GM18498 (cell line): ENCODE measurements around the gene INPPL1.
"Not testable (repeated sequence)": the region's sequence is repeated elsewhere in the genome, so short reads cannot be mapped to it uniquely, and the experiment has no call there.

Experiments
- ATAC-seq: cut with Tn5 transposase; IDR thresholded peaks from one replicate; pipeline ENCODE4 v1.9.1; 2021; ENCODE audit warnings: mild to moderate bottlenecking, moderate library complexity; ENCODE audit not compliant: unreplicated experiment

INPPL1 gene

GRCh38 chr11:72224564-72225410 is at the start of gene INPPL1:
INPPL1 (plus strand) TSS chr11:72224767; CDS start chr11:72224985, 218 bp downstream.
- ATAC-seq: no peak

- ATAC-seq: no peak
These were observed 46.9 kb upstream of the INPPL1 start for GRCh38 chr11:72177656-72178055.

GRCh38 chr11:72179049-72179803 is 45.3 kb upstream of the INPPL1 start:
- no peak for ATAC-seq

- ATAC-seq: no peak
These were observed 44.7 kb upstream of the INPPL1 start for GRCh38 chr11:72179804-72180396.

- not testable (repeated sequence) for ATAC-seq
These were observed 43.5 kb upstream of the INPPL1 start for GRCh38 chr11:72180892-72181552.

- not testable (repeated sequence) for ATAC-seq
These were observed 43.0 kb upstream of the INPPL1 start for GRCh38 chr11:72181553-72181958.

GRCh38 chr11:72188267-72188666 is 36.3 kb upstream of the INPPL1 start:
- ATAC-seq: no peak

- ATAC-seq: no peak
These were observed 34.9 kb upstream of the INPPL1 start for GRCh38 chr11:72189455-72190250.

- ATAC-seq: no peak
These were observed 33.9 kb upstream of the INPPL1 start for GRCh38 chr11:72190631-72191071.

GRCh38 chr11:72191961-72192381 is 32.6 kb upstream of the INPPL1 start, which contains the start of gene FOLR1:
FOLR1 (plus strand) TSS chr11:72192140; CDS start chr11:72192174, 34 bp downstream.
- no peak for ATAC-seq

- ATAC-seq: no peak
These were observed 28.9 kb upstream of the INPPL1 start for GRCh38 chr11:72195518-72196270.

GRCh38 chr11:72201445-72201844 is 23.1 kb upstream of the INPPL1 start:
- not testable (repeated sequence) for ATAC-seq

GRCh38 chr11:72202571-72202970 is 22.0 kb upstream of the INPPL1 start:
- ATAC-seq: no peak

- ATAC-seq: no peak
These were observed 21.4 kb upstream of the INPPL1 start for GRCh38 chr11:72203163-72203562.

GRCh38 chr11:72204886-72205285 is 19.7 kb upstream of the INPPL1 start:
- ATAC-seq: no peak

- ATAC-seq: not testable (repeated sequence)
These were observed 17.8 kb upstream of the INPPL1 start for GRCh38 chr11:72206794-72207193.

GRCh38 chr11:72208281-72208680 is 16.3 kb upstream of the INPPL1 start:
- no peak for ATAC-seq

GRCh38 chr11:72209101-72209500 is 15.5 kb upstream of the INPPL1 start:
- ATAC-seq: no peak

GRCh38 chr11:72216638-72217037 is 7.9 kb upstream of the INPPL1 start, which contains the start of gene FOLR2:
FOLR2 (plus strand) TSS chr11:72216794; CDS start chr11:72218585, 1,791 bp downstream.
- no peak for ATAC-seq
